ENCODE measurements around the gene ANKS6.
A peak's percentile ranks its signal among the peaks of the same experiment; 100 is the strongest.

ANKS6 gene

DNA sequence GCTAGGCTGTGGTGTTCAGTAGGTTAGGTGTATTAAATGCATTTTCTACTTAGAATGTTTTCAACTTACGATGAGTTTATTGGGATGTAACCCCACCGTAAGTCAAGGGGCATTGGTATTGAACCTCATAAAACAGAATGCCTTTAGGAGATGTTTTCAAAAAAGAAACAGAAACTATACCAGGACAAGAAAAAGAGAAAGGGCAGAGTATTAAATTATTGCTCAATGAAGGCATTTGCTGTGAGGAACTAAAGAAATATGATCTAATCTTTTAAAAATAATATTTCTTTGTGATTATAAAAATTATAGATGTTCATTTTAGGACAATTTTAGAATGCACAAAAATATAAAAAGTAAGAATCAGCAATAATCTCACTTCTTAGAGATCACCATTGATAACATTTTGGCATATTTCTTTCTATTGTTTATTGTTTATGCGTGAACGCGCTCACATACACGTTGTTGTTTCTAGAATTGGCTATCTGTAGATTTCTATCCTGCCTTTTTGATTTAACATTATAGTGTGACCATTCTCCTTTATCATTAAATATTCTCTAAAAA, 19.1 kb upstream of the ANKS6 start:
- DNase-seq (ENCODE audit: low spot score), result no peak

- no peak for DNase-seq (ENCODE audit: low spot score)
Measured at GRCh38 chr9:98811051-98811650, 14.8 kb upstream of the ANKS6 start.

GRCh38 chr9:98810102-98810842, 13.9 kb upstream of the ANKS6 start:
- no peak for DNase-seq (ENCODE audit: low spot score)

DNA sequence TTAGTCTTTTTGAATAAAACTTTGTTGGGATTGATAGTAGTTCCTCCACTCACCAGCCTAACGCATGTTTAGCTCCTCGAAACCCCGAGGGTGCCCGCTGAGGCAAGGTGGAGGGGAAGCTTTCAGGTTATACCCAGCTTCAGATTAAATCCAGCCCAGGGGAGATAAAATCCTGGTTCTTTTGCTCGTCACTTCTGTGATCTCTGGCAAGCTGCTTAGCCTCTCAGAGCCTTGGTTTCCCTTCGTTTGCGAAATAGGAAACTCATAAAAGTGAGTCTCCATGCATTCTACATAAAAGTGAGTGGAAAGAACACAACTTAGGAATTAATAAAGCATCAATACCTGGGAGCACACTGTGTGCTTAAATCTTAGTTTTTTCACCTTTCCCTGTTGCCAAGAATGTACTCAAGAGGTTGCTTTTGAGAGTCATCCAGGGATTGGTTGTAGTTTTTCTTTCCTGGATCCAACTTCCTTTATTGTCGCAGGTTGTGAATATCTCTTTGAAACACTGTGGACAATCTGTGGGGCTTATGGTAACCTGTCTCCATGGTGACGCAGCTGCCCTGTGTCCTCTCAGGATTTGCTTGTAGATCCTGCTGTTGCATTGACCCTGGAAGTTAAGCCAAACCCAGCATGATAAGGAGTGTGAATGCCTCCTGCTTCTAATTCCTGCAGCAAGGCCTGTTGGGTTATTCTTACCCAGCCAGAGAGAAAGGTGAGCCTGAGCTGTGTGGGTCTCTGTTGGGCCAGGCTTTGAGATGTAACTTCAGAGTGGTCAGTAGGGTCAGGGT, 13.2 kb upstream of the ANKS6 start:
- DNase-seq (ENCODE audit: low spot score), result no peak

GRCh38 chr9:98808875-98809274, 12.5 kb upstream of the ANKS6 start:
- no peak for DNase-seq (ENCODE audit: low spot score)

DNA sequence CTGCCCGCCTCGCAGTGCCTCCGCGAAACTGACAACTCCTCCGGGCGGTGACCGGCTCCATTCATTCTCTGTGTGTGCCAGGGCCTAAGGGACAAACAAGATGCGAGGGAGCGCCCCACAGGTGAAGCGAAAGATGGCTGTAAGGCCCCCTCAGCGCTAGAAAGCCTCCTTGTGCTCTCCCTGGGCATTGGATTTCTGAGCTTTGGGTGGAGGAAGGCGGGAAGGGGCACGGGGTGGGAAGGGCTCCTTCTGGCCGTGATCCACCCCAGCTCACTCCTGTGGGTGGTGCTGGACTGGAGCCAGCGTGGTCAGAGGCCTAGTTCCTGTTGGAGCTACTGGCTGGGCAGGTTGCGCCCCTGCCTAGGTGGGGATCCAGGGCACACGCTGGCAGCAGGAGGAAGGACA, 12.1 kb upstream of the ANKS6 start:
- no peak for DNase-seq (ENCODE audit: low spot score)

DNA sequence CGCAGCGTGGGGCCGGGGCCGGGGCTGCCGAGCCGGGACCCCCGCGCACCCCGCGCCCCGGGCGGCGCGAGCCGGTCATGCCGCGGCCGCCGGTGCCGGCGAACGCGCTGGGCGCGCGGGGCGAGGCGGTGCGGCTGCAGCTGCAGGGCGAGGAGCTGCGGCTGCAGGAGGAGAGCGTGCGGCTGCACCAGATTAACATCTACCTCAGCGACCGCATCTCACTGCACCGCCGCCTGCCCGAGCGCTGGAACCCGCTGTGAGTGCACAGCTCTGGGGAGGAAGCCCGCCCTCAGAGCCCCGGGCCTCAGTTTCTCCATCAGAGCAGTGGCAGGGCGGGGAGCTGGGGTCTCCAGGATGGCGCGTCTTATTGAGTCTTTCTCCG, 11.4 kb upstream of the ANKS6 start:
- peak; percentile 49 for DNase-seq (ENCODE audit: low spot score)

GRCh38 chr9:98807070-98807813, 10.9 kb upstream of the ANKS6 start, which contains the start of gene GALNT12:
GALNT12 (plus strand) TSS chr9:98807670; CDS start chr9:98807699, 29 bp downstream.
- peak; percentile 71 for DNase-seq (ENCODE audit: low spot score)

DNA sequence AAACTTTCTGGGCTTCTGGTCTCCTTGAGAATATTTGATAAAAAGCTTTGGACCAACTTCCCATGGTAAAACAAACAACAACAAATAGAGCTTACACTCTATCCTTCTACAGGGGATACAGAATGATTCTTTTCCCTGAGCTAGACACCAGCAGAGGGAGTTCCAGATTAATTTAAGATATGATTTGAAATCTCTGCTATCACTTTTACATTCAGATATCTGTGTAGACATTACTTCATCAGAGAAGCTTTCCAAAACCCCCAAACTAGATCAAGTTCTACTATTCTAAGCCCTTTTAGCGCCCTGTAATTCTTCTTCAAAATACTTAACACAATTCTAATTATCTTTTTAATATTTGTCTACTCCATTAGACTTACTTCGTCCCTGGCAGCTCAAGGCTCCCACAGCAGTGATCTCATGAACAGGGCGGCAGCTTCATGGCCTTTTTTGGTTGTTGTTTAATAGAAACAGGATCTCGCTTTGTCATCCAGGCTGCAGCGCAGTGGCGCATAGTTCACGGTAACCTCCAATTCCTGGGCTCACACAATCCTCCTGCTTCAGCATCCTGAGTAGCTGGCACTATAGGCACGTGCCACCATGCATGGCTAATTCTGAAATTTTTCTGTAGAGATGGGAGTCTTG, 10.2 kb upstream of the ANKS6 start:
- DNase-seq (ENCODE audit: low spot score), result peak; percentile 41

DNA sequence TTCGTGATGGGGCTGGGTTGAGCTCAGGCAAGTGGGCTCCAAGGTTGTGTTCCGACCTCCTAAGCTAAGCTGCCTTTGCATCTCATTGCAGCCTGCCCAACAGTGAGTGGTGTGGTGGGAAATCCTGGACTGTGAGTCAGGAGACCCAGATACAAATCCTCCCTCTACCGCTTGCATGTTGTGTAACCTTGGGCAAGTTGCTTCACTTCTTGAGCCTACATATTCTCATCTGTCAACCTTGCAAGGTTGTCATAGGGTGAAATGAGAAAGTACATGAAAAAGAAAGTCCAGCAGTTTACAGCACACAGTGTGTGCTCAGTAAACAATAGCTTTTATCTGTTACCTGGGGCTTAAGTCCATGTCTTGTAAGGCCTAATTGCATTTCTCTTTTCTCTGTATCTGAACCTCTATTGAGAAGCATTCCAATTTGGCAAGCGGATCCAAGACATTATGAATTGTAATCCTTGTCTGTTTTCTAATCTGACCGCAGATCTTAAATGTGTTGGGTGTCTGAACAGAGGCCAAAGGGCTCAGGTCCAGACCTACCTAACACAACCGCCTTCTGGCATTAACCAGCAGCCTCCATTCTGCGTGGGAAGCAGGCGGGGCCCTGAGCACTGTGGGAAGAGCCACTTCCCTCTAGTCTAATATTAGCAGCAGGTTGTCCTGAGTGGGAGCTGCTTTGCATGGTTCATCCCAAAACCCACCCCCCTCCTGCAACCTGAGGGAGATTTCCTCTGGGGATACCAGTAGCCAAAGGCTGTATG, 9.3 kb upstream of the ANKS6 start:
- DNase-seq (ENCODE audit: low spot score), result no peak

DNA sequence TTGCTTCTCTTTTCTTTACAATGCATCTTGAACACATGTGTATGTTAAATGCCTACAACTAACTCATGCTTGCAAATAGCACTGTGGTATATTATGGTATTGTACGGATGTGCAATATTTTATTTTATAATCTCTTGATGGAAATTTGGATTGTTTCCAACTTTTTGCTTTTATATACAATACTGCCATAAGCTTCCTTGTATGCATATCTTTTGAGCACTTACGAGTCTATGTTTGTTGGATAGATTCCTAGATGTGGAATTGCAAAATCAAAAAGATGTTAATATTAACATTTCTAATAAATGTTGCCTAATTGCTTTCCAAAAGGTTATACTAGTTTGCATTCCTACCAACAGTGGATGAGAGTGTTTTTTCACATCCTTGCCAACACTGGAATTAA, 7.7 kb upstream of the ANKS6 start:
- no peak for DNase-seq (ENCODE audit: low spot score)

- DNase-seq (ENCODE audit: low spot score), result no peak
Measured at GRCh38 chr9:98801969-98802371, 5.6 kb upstream of the ANKS6 start.

DNA sequence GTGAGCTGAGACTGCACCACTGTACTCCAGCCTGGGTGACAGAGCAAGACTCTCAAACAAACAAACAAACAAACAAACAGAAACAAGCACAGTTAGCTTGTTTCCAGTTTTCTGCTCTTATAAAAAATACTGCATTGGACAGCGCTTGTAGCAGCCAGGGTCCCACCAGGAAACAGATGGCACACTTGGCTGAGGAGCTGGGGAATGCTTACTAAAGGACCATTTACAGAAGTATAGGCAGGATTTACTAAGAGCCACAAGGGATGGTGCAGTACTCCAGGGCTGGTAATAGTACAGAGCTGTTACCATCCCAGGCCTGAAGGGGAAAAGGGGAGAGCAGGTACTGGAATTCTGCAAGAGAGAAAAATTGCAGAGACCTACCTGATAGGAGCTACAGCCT, 5.2 kb upstream of the ANKS6 start:
- no peak for DNase-seq (ENCODE audit: low spot score)

GRCh38 chr9:98798254-98798653, 1.9 kb upstream of the ANKS6 start:
- DNase-seq (ENCODE audit: low spot score), result no peak

GRCh38 chr9:98797491-98797890, 1.1 kb upstream of the ANKS6 start:
- DNase-seq (ENCODE audit: low spot score), result no peak

GRCh38 chr9:98795970-98796363, 388 bp downstream of the ANKS6 start:
- DNase-seq (ENCODE audit: low spot score), result peak; percentile 43

GRCh38 chr9:98795295-98795955, 930 bp downstream of the ANKS6 start:
- DNase-seq (ENCODE audit: low spot score), result no peak

- DNase-seq (ENCODE audit: low spot score), result no peak
Measured at GRCh38 chr9:98794802-98795201, 1.6 kb downstream of the ANKS6 start.

DNA sequence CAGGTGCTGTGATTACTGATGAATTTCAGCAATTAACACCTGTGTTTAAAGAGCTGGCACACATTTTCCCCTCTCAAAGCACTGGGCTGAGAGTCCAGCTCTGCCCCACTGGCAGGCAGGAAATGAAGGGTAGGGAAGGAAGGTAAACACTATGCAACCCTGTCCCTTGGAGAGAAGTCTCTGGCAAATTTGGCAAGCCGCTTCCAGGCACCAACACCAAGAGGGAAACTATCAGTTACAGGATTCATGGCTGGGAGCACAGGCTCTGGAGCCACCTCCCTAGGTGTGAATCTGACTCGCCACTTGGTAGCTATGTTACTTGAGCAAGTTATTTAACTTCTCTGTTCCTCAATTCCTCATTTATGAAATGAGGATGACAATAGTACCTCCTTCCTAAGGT, 3.3 kb downstream of the ANKS6 start:
- DNase-seq (ENCODE audit: low spot score), result no peak

Measured in NAMALWA (cell line).